Keratinocyte (primary cell): Measurements from ENCODE around the gene MFN2. TPM values are rescaled to one million over a fixed set of nuclear protein-coding genes. Genes with fewer than 3 reads are reported as not detected.

Experiments
- DNase-seq: peaks from one replicate; pipeline ENCODE4 v3.0.0-alpha.2; 2011; ENCODE audit warnings: low read depth, missing footprints, low spot score
- FAIRE-seq: peaks from 2 replicates; lab custom pipeline; 2011; peaks lifted over from hg19 to GRCh38; lab: Jason Lieb, UNC
- H2AFZ ChIP-seq: 2 replicates; pipeline ENCODE4 v1.6.0; 2012; ENCODE audit warnings: low read length, control low read depth, inconsistent platforms; ENCODE audit not compliant: control insufficient read depth
- H3K27ac ChIP-seq: 2 replicates; pipeline ENCODE4 v1.5.1; 2011; ENCODE audit warnings: low read length; ENCODE audit not compliant: control insufficient read depth, insufficient read depth
- H3K27me3 ChIP-seq: 3 replicates; pipeline ENCODE4 v1.6.0; 2011; ENCODE audit warnings: low read length; ENCODE audit not compliant: control insufficient read depth, insufficient read depth; ENCODE audit errors: extremely low read depth
- H3K36me3 ChIP-seq, 2 experiments: 2 replicates in 1 of 2; 3 replicates in 1 of 2; pipeline ENCODE4 v1.5.1; 2011; ENCODE audit warnings: low read length in 2 of 2, mild to moderate bottlenecking in 1 of 2; ENCODE audit not compliant: control insufficient read depth in 2 of 2, insufficient read depth in 2 of 2; ENCODE audit errors: extremely low read depth in 1 of 2
- H3K4me1 ChIP-seq: 3 replicates; pipeline ENCODE4 v1.5.1; 2011; ENCODE audit warnings: low read length; ENCODE audit not compliant: control insufficient read depth, insufficient read depth; ENCODE audit errors: extremely low read depth
- H3K4me2 ChIP-seq: 3 replicates; pipeline ENCODE4 v1.6.0; 2011; ENCODE audit warnings: low read depth, low read length; ENCODE audit not compliant: control insufficient read depth, insufficient read depth; ENCODE audit errors: extremely low read depth
- H3K4me3 ChIP-seq, 3 experiments: fragments of 200-600 bp in 1 of 3; sonication (generic) in 1 of 3; 2 replicates in 2 of 3; 3 replicates in 1 of 3; pipeline ENCODE4 v1.5.1; 2011 to 2016; ENCODE audit warnings: low read length in 3 of 3, mild to moderate bottlenecking in 3 of 3, control low read depth in 2 of 3, inconsistent platforms in 1 of 3, low read depth in 1 of 3, mixed read lengths in 1 of 3, mixed run types in 1 of 3, moderate library complexity in 1 of 3; ENCODE audit not compliant: control insufficient read depth in 2 of 3, insufficient read depth in 2 of 3; ENCODE audit errors: extremely low read depth in 1 of 3
- H3K79me2 ChIP-seq: 2 replicates; pipeline ENCODE4 v1.6.0; 2012; ENCODE audit warnings: low read length; ENCODE audit not compliant: control insufficient read depth, insufficient read depth
- H3K9ac ChIP-seq: 3 replicates; pipeline ENCODE4 v1.6.0; 2011; ENCODE audit warnings: low read length; ENCODE audit not compliant: control insufficient read depth, insufficient read depth; ENCODE audit errors: extremely low read depth
- H3K9me1 ChIP-seq: 3 replicates; pipeline ENCODE4 v1.6.0; 2011; ENCODE audit warnings: low read length; ENCODE audit not compliant: control insufficient read depth, insufficient read depth; ENCODE audit errors: extremely low read depth
- H3K9me3 ChIP-seq: 2 replicates; pipeline ENCODE4 v1.5.1; 2012; ENCODE audit warnings: low read depth, low read length; ENCODE audit not compliant: control insufficient read depth
- H4K20me1 ChIP-seq: 3 replicates; pipeline ENCODE4 v1.6.0; 2011; ENCODE audit warnings: low read length; ENCODE audit not compliant: control insufficient read depth, insufficient read depth; ENCODE audit errors: extremely low read depth
- CTCF ChIP-seq, 3 experiments: IDR thresholded peaks in 1 of 3; conservative IDR thresholded peaks in 1 of 3; optimal IDR thresholded peaks in 1 of 3; 2 replicates in 2 of 3; 3 replicates in 1 of 3; pipeline versions ENCODE3 to v1.5.1; 2011; ENCODE audit warnings: low read length in 3 of 3, mild to moderate bottlenecking in 3 of 3, moderate library complexity in 2 of 3, control low read depth in 1 of 3, inconsistent platforms in 1 of 3; ENCODE audit not compliant: insufficient read depth in 2 of 3; ENCODE audit errors: extremely low read depth in 1 of 3
- EZH2 ChIP-seq: IDR thresholded peaks from one replicate; pipeline ENCODE4 v1.6.1; 2012; ENCODE audit warnings: inconsistent platforms, mild to moderate bottlenecking, low read length, moderate library complexity
- dilution Hi-C: fragments of 300-500 bp; cut with MboI; formaldehyde crosslinking; loops from one replicate; pipeline ENCODE4 v1.7.0; 2020; ENCODE audit warnings: low sequenced_read_pairs; ENCODE audit not compliant: extremely low pct_ligation_motif_present
- polyA plus RNA-seq, 5 experiments: library from polyadenylated mRNA; depleted of rRNA in 3 of 5; stranded (reverse) in 3 of 5; stranded (forward) in 1 of 5; unstranded in 1 of 5; fragments of >200 nt; gene quantifications; 1 replicate in 1 of 5; 2 replicates in 3 of 5; 3 replicates in 1 of 5; pipeline versions ENCODE4 v1.2.1 to v1.2.3, GENCODE V29; 2011 to 2012; ENCODE audit warnings: missing spikeins in 2 of 5, low read depth in 1 of 5, low replicate concordance in 1 of 5

Gene MFN2
- polyA plus RNA-seq, 1 donor (not counting 4 experiments of a cell fraction or from before 2014, with no cell fraction given): 102 TPM

GRCh38 chr1:11943619-11944018 lies 36.6 kb upstream of the MFN2 start:
- Histone ChIP-seq H3K9me1 (no peaks in the 10 kb centered on the region), H3K9ac (no peak overlapping the region), H3K36me3 (peaks cover 3 to 10% of the 10 kb centered on the region in 2 experiments), H2AFZ (no peak overlapping the region), H3K4me1 (no peaks in the 10 kb centered on the region), H4K20me1 (no peaks in the 10 kb centered on the region), H3K27ac (no peak overlapping the region), H3K9me3 (no peaks in the 10 kb centered on the region), H3K27me3 (no peaks in the 10 kb centered on the region), H3K4me2 (no peak overlapping the region), H3K4me3 (no peak overlapping the region), H3K79me2 (no peaks in the 10 kb centered on the region)
- dilution Hi-C loops: no loop called here
- FAIRE-seq (no peak), DNase-seq (no peak)
- TF ChIP-seq EZH2 (no peak), CTCF (optimal IDR thresholded peaks at IDR 0.05 in 1 of 3, IDR thresholded peaks at IDR 0.05 in 1 of 3, conservative IDR thresholded peaks at IDR 0.05 in 1 of 3; ENCODE audit: extremely low read depth in 1 of 3, insufficient read depth in 2 of 3, low read length in 3 of 3) (no peak)

DNA sequence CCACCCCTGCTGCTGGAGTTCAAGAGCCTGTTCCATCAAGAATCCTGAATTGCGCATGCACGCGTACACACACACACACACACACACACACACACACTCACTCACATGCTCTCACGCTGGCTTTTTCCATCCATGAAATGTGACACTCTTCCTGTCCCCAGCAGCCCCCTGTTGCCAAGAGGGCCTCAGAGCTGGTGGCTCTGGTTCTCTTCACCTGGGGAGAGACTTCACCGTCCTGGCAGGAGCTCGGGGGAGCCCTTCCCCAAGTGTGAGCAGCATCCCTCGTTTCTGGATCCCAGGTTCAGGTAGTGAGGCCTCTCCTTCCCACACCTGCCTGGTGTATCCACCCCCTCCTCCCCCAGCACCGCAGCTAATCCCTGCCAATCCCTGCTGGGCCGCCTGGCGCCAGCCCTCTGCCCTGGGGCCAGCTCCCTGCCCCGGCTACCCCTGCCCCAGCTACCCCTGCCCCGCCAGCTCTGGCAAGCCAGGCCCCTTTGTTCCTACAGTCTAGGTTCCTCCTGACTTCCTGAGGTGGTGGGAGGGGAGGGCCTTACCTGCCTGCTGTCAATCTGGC lies 35.8 kb upstream of the MFN2 start:
- dilution Hi-C loops: no loop called here
- H3K4me2 ChIP-seq: no peak overlapping the region
- H3K9me3 ChIP-seq: no peaks in the 10 kb centered on the region
- H3K9me1 ChIP-seq: no peaks in the 10 kb centered on the region
- H4K20me1 ChIP-seq: no peaks in the 10 kb centered on the region
- H2AFZ ChIP-seq: no peak overlapping the region
- H3K4me1 ChIP-seq: no peaks in the 10 kb centered on the region
- no peaks in the 10 kb centered on the region for H3K27me3 ChIP-seq
- no peak overlapping the region for H3K27ac ChIP-seq
- peaks cover 5 to 13% of the 10 kb centered on the region in 2 experiments for H3K36me3 ChIP-seq
- no peak for TF ChIP-seq EZH2
- TF ChIP-seq CTCF (optimal IDR thresholded peaks at IDR 0.05 in 1 of 3, IDR thresholded peaks at IDR 0.05 in 1 of 3, conservative IDR thresholded peaks at IDR 0.05 in 1 of 3; ENCODE audit: extremely low read depth in 1 of 3, insufficient read depth in 2 of 3, low read length in 3 of 3): no peak
- no peaks in the 10 kb centered on the region for H3K79me2 ChIP-seq
- FAIRE-seq (no peak), DNase-seq (no peak)
- no peak overlapping the region for H3K9ac ChIP-seq
- no peak overlapping the region for H3K4me3 ChIP-seq
